GM04504 (cell line): ENCODE results near the gene LINGO3.
"Not testable (repeated sequence)": the region's sequence is repeated elsewhere in the genome, so short reads cannot be mapped to it uniquely, and the experiment has no call there.

ENCODE experiments used
- DNase-seq: peaks from one replicate; pipeline ENCODE4 v3.0.0-alpha.2; 2012; ENCODE audit warnings: low read depth

The LINGO3 gene

GRCh38 chr19:2308114-2308556 lies at the start of gene LINGO3:
Gene LINGO3 (minus strand): TSS chr19:2308154. CDS start chr19:2291776, 16,378 bp downstream.
- DNase-seq, result no peak

GRCh38 chr19:2356036-2356646 lies 48.2 kb upstream of the LINGO3 start:
- no peak for DNase-seq

- peak; percentile 68 for DNase-seq
Observed at GRCh38 chr19:2355168-2356035, 47.4 kb upstream of the LINGO3 start.

GRCh38 chr19:2354670-2355069 lies 46.7 kb upstream of the LINGO3 start:
- DNase-seq, result no peak

- no peak for DNase-seq
Observed at GRCh38 chr19:2353887-2354592, 46.1 kb upstream of the LINGO3 start.

- no peak for DNase-seq
Observed at GRCh38 chr19:2353159-2353886, 45.4 kb upstream of the LINGO3 start.

- no peak for DNase-seq
Observed at GRCh38 chr19:2352121-2352520, 44.2 kb upstream of the LINGO3 start.

- DNase-seq, result no peak
Observed at GRCh38 chr19:2351591-2351990, 43.6 kb upstream of the LINGO3 start.

GRCh38 chr19:2350656-2351055 lies 42.7 kb upstream of the LINGO3 start:
- no peak for DNase-seq

GRCh38 chr19:2349818-2350217 lies 41.9 kb upstream of the LINGO3 start:
- DNase-seq, result not testable (repeated sequence)

- no peak for DNase-seq
Observed at GRCh38 chr19:2345794-2346663, 38.1 kb upstream of the LINGO3 start.

- no peak for DNase-seq
Observed at GRCh38 chr19:2345076-2345475, 37.1 kb upstream of the LINGO3 start.

- no peak for DNase-seq
Observed at GRCh38 chr19:2344381-2344870, 36.5 kb upstream of the LINGO3 start.

- DNase-seq, result no peak
Observed at GRCh38 chr19:2343289-2343982, 35.5 kb upstream of the LINGO3 start.

GRCh38 chr19:2342656-2343288 lies 34.8 kb upstream of the LINGO3 start:
- DNase-seq, result no peak

GRCh38 chr19:2341982-2342381 lies 34.0 kb upstream of the LINGO3 start:
- DNase-seq, result no peak

GRCh38 chr19:2341244-2341751 lies 33.3 kb upstream of the LINGO3 start:
- no peak for DNase-seq

GRCh38 chr19:2340496-2341243 lies 32.7 kb upstream of the LINGO3 start:
- no peak for DNase-seq
